Measurements from ENCODE around the gene CDH15.

The CDH15 gene

GRCh38 chr16:89210904-89211515 is 39.5 kb downstream of the CDH15 start:
- DNase-seq (ENCODE audit: low read depth), result no peak
- no peak for TF ChIP-seq CTCF (IDR thresholded peaks at IDR 0.05; ENCODE audit: low read depth, low read length, missing control alignments)
- H3K4me3 ChIP-seq (ENCODE audit: low read depth, low read length), result no peak overlapping the region

- TF ChIP-seq CTCF (IDR thresholded peaks at IDR 0.05; ENCODE audit: low read depth, low read length, missing control alignments), result peak; percentile 75
- DNase-seq (ENCODE audit: low read depth), result peak; percentile 52
- peak overlapping the region; percentile 88 for H3K4me3 ChIP-seq (ENCODE audit: low read depth, low read length)
These were observed 45.0 kb downstream of the CDH15 start for GRCh38 chr16:89216315-89217137.

- TF ChIP-seq CTCF (IDR thresholded peaks at IDR 0.05; ENCODE audit: low read depth, low read length, missing control alignments), result no peak
- H3K4me3 ChIP-seq (ENCODE audit: low read depth, low read length), result peak overlapping the region; percentile 88
- no peak for DNase-seq (ENCODE audit: low read depth)
These were observed 45.5 kb downstream of the CDH15 start for GRCh38 chr16:89217138-89217387.

GRCh38 chr16:89217388-89218191 is 46.0 kb downstream of the CDH15 start, which contains the start of gene ZNF778:
Gene ZNF778 (plus strand): TSS chr16:89217703. CDS start chr16:89221128, 3,425 bp downstream.
- no peak for TF ChIP-seq CTCF (IDR thresholded peaks at IDR 0.05; ENCODE audit: low read depth, low read length, missing control alignments)
- DNase-seq (ENCODE audit: low read depth), result peak; percentile 43
- H3K4me3 ChIP-seq (ENCODE audit: low read depth, low read length), result peak within 1 kb of the TSS; percentile 88

GRCh38 chr16:89219365-89219764 is 47.8 kb downstream of the CDH15 start:
- no peak overlapping the region for H3K4me3 ChIP-seq (ENCODE audit: low read depth, low read length)
- no peak for TF ChIP-seq CTCF (IDR thresholded peaks at IDR 0.05; ENCODE audit: low read depth, low read length, missing control alignments)

GRCh38 chr16:89221604-89222003 is 50.1 kb downstream of the CDH15 start:
- no peak overlapping the region for H3K4me3 ChIP-seq (ENCODE audit: low read depth, low read length)
- no peak for DNase-seq (ENCODE audit: low read depth)
- TF ChIP-seq CTCF (IDR thresholded peaks at IDR 0.05; ENCODE audit: low read depth, low read length, missing control alignments), result no peak

More at GRCh38 chr16:89219365-89219764, 47.8 kb downstream of the CDH15 start:
- no peak for DNase-seq (ENCODE audit: low read depth)
